ENCODE measurements around the gene TCIRG1.

Gene TCIRG1

DNA sequence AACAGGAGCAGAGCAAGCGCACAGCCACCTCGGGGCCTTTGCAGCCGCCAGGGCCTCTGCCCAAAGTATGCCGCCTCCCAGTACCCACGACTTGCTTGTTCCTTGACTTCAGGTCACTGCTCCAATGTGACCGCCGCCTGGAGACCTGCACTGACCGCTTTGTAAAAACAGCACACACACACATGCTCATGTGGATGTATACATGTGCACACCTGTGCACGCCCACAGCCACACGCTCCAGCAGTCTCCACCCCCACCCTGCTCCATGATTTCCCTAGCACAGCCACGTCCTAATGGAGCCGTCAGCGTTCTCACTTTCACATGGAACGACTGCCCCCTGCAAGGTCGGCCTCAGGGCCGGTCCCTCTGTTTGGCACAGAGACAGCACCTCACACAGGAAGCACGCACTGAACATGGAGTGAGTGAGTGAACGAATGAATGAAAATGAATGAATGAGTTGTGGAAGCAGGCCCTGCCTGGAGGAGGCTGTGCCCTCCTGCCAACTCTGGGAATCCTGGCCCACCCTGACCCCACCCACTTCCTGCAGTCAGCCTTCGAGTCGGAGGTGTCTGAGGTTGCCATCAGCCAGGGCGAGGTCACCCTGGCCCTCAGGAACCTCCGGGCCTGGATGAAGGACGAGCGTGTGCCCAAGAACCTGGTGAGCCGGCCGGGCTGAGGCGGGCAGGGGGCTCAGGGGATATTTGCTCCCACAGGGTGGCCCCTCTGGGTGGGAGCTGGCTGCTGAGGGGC is 20.7 kb upstream of the TCIRG1 start:
- no peak for DNase-seq (ENCODE audit: low read depth in 2 of 2)

DNA sequence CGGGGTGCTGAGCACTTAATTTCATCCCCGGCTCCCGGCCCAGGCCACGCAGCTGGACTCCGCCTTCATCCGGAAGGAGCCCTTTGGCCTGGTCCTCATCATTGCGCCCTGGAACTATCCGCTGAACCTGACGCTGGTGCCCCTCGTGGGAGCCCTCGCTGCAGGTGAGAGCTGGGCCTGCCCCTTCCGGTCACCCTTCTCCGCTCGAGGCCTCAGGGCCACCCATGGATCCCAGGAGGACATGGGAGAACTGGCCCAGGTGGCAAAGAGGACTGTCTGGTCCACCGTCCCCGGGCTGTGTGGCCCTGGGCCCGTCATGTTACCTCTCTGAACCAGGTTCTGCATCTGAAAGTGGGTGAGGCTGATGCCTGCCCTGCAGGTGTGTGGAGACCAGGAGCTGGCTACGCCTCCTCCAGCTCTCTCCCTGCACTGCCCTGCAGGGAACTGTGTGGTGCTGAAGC is 20.1 kb upstream of the TCIRG1 start:
- no peak for DNase-seq (ENCODE audit: low read depth in 2 of 2)

DNA sequence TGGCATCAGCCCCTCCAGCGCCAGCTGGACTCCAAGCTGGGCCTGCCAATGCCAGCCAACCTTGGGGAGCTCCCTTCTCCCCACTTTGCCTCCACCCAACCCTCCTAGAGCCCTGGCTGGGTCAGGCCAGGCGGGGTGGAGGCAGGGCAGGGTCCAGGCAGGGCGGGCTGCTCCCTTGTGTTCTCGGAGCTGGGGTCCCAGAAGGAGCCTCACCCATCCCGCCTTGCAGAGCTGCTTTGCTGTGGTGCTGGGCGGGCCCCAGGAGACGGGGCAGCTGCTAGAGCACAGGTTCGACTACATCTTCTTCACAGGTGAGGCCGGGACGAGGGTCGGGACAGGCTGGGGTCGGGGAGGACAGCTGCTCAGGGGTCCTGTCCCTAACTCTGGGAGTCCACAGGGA is 19.3 kb upstream of the TCIRG1 start:
- no peak for DNase-seq (ENCODE audit: low read depth in 2 of 2)

DNA sequence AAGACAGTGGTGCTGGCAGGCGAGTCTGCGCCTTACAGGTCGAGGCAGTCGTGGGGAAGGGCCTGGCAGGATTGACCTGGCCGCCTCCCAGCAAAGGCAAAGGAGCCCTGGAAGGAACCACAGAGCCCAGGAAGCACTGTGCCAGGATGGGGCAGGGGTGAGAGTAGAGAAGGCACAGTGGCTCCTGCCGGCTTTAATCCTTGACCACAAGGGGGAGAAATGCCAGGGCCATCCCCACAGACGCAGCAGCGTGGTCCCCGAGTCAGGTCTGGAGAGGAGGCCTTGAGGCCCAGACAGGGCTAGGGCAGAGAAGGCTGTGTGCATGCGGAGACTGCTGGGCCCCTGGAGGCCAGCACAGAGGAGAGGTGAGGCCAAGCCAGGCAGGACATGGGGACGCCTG is 18.2 kb upstream of the TCIRG1 start:
- DNase-seq (ENCODE audit: low read depth in 2 of 2): no peak

- DNase-seq (ENCODE audit: low read depth in 2 of 2): no peak
Observed at GRCh38 chr11:68021167-68021787, 17.5 kb upstream of the TCIRG1 start.

- DNase-seq (ENCODE audit: low read depth in 2 of 2): no peak
Observed at GRCh38 chr11:68022531-68022930, 16.3 kb upstream of the TCIRG1 start.

DNA sequence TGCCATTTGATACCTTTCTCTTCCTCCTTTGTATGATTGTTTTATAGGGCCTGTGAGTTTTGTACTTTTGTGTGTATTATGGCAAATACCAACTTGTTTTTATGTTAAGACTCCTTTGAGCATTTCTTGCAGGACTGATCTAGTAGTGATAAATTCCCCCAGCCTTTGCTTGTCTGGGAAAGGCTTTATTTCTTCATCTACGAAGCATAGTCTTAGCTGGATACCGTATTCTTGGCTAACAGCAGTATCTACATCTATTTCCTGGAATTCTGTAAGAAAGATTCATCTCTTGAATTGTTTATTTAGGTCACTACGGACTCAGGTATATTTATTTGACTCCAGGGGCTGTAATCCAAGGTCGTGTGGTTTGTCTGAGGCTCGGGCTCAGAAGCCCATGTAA is 14.3 kb upstream of the TCIRG1 start:
- DNase-seq (ENCODE audit: low read depth in 2 of 2): no peak

DNA sequence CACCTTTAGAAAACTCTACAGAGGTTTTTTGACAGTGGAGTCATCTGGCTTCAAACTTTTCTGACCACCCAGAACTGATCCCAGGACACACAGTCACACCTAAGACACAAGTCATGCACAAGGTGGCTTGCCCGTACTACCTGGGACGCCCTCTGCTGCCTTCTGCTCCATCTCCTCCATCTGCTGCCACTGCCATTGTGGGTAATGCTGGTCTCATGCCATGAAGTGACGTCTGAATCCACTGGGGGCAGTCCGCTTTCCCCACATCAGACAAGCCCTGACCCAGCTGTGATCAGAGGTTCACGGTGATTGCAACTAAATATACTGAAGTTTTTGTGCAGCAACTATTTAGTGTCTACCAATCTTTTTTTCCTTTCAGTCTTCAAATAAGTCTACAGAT is 13.8 kb upstream of the TCIRG1 start:
- DNase-seq (ENCODE audit: low read depth in 2 of 2): no peak

- DNase-seq (ENCODE audit: low read depth in 2 of 2): no peak
Observed at GRCh38 chr11:68026391-68027105, 12.3 kb upstream of the TCIRG1 start.

DNA sequence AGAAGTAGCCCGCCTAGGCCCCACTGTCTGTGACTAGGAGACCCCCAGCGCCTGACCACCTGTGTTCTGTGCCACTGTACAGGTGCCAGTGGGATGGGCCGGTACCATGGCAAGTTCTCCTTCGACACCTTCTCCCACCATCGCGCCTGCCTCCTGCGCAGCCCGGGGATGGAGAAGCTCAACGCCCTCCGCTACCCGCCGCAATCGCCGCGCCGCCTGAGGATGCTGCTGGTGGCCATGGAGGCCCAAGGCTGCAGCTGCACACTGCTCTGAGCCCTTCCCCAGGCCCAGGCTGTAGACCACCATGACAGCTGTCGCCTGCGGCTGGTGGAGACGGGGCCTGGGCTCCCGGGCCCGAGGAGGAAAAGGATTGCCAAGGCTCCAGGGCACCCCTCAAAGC is 11.2 kb upstream of the TCIRG1 start:
- DNase-seq (ENCODE audit: low read depth in 2 of 2): no peak

DNA sequence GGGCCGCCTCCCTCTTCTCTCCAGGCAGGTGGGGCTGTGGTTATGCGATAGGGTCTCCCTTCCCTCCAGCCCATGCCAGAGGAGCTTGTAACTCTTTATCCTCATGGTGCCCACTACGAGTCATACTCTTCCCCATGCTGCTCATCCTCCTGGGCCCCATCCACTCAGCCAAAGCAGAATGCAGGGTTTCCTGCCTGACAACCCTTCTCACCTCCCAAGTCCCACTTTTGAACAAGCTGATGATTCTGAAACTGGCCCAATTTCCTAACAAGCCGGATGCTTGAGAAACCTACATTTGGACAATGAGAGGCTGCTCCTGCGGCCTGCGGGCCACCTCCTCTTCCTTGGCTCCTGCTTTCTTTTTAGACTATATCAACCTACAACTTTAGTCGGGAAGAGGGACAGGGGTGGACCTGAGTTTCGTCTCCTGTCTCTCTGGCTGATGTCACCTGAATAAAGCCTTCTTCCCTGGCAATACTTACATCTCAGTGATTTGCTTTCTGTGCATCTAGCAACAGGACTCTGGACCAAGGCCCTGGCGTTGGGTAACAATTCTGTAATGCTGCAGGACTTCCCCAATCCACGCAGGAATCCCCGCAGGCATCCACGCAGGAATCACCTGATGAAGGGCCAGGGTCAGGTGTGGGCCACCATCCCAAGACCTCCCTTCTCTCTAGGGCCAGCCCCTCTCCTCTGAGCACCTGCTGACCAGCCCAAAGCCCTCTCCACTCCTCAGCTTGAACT is 9.9 kb upstream of the TCIRG1 start:
- no peak for DNase-seq (ENCODE audit: low read depth in 2 of 2)

GRCh38 chr11:68030318-68031143 is 8.3 kb upstream of the TCIRG1 start, which contains the start of gene NDUFS8:
Gene NDUFS8, plus strand, starts transcription at chr11:68030681. Its CDS starts 1,471 bp downstream, at chr11:68032152.
- DNase-seq (ENCODE audit: low read depth in 2 of 2): peak; percentile 93

- no peak for DNase-seq (ENCODE audit: low read depth in 2 of 2)
Observed at GRCh38 chr11:68031144-68031464, 7.7 kb upstream of the TCIRG1 start.

- DNase-seq (ENCODE audit: low read depth in 2 of 2): no peak
Observed at GRCh38 chr11:68032003-68032402, 6.8 kb upstream of the TCIRG1 start.

- no peak for DNase-seq (ENCODE audit: low read depth in 2 of 2)
Observed at GRCh38 chr11:68032997-68033707, 5.7 kb upstream of the TCIRG1 start.

- DNase-seq (ENCODE audit: low read depth in 2 of 2): no peak
Observed at GRCh38 chr11:68033708-68034045, 5.1 kb upstream of the TCIRG1 start.

DNA sequence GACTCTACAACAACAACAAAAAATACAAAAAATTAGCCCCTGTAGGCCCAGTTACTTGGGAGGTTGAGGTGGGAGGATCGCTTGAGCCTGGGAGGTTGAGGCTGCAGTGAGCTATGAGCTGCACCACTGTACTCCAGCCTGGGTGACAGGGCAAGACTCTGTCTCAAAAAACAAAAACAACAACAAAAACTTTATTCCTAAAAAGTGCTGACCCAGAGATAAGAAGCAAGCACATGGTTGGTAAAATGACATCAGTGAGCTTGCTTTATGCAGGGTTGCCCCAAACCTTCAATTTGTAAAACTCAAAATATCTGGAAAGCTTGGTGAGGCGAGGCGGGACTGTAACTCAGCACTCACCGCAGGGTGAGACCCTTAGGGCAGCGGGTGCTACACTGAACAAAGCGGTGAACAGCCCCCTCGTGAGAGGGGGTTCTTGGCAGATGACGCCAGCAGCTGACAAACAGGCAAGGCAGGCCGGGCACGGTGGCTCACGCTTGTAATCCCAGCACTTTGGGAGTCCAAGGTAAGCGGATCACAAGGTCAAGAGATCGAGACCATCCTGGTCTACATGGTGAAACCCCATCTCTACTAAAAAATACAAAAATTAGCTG is 3.5 kb upstream of the TCIRG1 start:
- no peak for DNase-seq (ENCODE audit: low read depth in 2 of 2)

- DNase-seq (ENCODE audit: low read depth in 2 of 2): no peak
Observed at GRCh38 chr11:68036141-68036716, 2.6 kb upstream of the TCIRG1 start.

- DNase-seq (ENCODE audit: low read depth in 2 of 2): no peak
Observed at GRCh38 chr11:68036717-68037239, 2.0 kb upstream of the TCIRG1 start.

All from stimulated activated CD8-positive, alpha-beta memory T cell treated with anti-CD3 and anti-CD28 coated beads, Interleukin-2, amount 100 ng/mL, for 1 hour (primary cell).